ENCODE results near the gene CDSN.

GRCh38 chr6:31120151-31120915 is at the start of gene CDSN:
- TF ChIP-seq CTCF (IDR thresholded peaks at IDR 0.05) (no peak), POLR2A (IDR thresholded peaks at IDR 0.05) (no peak)
